Mesothelial cell of epicardium (in vitro differentiated cells): Measurements from ENCODE around the gene PRSS21. TPM values are rescaled to one million over a fixed set of nuclear protein-coding genes. Genes with fewer than 3 reads are reported as not detected.

ENCODE experiments used
- DNase-seq, 2 experiments: peaks; one replicate each; pipeline ENCODE4 v3.0.0; 2021; ENCODE audit warnings: low spot score in 2 of 2; ENCODE audit not compliant: unreplicated experiment in 2 of 2
- H3K27ac Mint-ChIP-seq: 2 replicates; pipeline ENCODE4 v1.8.0; 2021; ENCODE audit warnings: mixed read lengths
- H3K27me3 Mint-ChIP-seq: 2 replicates; pipeline ENCODE4 v1.8.0; 2021; ENCODE audit warnings: low read depth, mixed read lengths
- H3K36me3 Mint-ChIP-seq: 2 replicates; pipeline ENCODE4 v1.8.0; 2021; ENCODE audit warnings: mixed read lengths
- H3K4me1 Mint-ChIP-seq: 2 replicates; pipeline ENCODE4 v1.8.0; 2021; ENCODE audit warnings: mixed read lengths
- H3K4me3 Mint-ChIP-seq: 2 replicates; pipeline ENCODE4 v1.8.0; 2021; ENCODE audit warnings: mild to moderate bottlenecking, moderate library complexity, mixed read lengths
- H3K9me3 Mint-ChIP-seq: 2 replicates; pipeline ENCODE4 v1.8.0; 2021; ENCODE audit warnings: mixed read lengths
- total RNA-seq: library from RNA; stranded (reverse); gene quantifications from 3 replicates; pipeline ENCODE4 v1.2.1, GENCODE V29; 2021
- TF ChIP-seq, protein P1 (sequence below): fragments of 200-600 bp; sonication (generic); IDR thresholded peaks from one replicate; pipeline ENCODE4 v1.5.0; 2021; ENCODE audit warnings: antibody characterized with exemption; ENCODE audit not compliant: unreplicated experiment

Gene PRSS21
- total RNA-seq, 1 donor from 2014 or later, result not detected

DNA sequence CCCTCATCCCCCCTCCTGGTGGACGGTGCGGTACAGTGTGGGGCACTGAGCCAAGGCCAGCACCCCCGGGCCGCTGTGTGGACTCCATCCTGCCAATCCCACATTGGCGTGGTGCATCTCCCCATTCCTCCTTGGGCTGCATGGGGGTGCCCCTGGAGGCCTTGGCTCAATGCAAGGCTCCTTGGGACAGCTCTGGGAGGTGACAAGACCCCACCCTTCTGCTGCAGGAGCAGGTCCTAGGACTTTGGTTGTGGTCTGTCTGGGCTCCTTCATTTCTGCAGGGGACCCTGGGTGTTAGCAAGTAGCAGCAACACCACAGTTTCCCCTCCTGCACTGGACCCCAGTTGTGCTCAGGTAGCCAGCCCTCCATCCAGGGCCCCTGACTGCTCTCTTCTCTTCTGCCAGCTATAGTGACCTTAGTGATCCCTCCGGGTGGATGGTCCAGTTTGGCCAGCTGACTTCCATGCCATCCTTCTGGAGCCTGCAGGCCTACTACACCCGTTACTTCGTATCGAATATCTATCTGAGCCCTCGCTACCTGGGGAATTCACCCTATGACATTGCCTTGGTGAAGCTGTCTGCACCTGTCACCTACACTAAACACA, 1.3 kb downstream of the PRSS21 start:
- no peak for DNase-seq
- H3K27me3 Mint-ChIP-seq, result peaks cover 13% of the 10 kb centered on the region
- no peaks in the 10 kb centered on the region for H3K9me3 Mint-ChIP-seq
- H3K36me3 Mint-ChIP-seq, result no peaks in the 10 kb centered on the region
- TF ChIP-seq, protein P1, sequence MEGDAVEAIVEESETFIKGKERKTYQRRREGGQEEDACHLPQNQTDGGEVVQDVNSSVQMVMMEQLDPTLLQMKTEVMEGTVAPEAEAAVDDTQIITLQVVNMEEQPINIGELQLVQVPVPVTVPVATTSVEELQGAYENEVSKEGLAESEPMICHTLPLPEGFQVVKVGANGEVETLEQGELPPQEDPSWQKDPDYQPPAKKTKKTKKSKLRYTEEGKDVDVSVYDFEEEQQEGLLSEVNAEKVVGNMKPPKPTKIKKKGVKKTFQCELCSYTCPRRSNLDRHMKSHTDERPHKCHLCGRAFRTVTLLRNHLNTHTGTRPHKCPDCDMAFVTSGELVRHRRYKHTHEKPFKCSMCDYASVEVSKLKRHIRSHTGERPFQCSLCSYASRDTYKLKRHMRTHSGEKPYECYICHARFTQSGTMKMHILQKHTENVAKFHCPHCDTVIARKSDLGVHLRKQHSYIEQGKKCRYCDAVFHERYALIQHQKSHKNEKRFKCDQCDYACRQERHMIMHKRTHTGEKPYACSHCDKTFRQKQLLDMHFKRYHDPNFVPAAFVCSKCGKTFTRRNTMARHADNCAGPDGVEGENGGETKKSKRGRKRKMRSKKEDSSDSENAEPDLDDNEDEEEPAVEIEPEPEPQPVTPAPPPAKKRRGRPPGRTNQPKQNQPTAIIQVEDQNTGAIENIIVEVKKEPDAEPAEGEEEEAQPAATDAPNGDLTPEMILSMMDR, result no peak
- no peak overlapping the region for H3K27ac Mint-ChIP-seq
- H3K4me3 Mint-ChIP-seq, result no peak overlapping the region
- H3K4me1 Mint-ChIP-seq, result no peaks in the 10 kb centered on the region

DNA sequence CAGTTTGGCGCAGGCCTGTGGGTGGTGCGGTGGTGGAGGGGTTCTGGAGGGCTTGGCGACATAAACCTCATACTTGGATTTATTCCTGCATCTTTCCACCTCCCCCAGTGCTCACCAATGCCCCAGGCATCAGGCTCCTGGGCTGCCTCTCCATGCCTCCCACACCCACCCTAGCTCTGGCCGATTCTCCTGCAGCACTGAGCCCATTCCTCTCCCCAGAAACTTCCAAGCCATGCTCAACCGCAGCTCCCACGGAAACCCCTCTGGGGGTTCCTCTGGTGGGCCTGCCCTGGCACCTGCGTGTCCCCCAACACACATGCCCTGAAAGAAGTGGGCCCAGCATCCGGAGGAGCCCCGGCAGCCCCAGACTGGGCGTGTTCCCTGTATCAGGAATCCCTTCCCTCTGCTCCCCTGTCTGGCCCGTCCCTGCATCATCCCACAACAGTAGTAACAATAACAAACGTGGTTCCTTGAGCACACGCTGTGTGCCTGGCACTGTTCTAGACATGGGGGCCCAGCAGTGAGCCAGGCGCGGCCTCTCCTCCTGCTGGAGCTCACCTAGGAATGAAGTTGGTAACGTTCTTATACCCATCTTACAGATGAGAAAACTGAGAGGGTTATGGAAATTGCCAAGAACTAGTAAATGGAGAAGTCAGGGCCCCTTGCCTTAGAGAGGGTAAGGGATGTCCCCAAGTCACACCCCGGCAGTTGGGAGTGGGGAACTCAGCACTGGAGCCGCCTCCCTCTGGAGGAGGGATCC, 2.3 kb downstream of the PRSS21 start:
- Mint-ChIP-seq H3K4me1 (no peaks in the 10 kb centered on the region), H3K9me3 (no peaks in the 10 kb centered on the region), H3K4me3 (no peak overlapping the region), H3K36me3 (no peaks in the 10 kb centered on the region), H3K27me3 (peaks cover 14% of the 10 kb centered on the region), H3K27ac (no peak overlapping the region)
- no peak for DNase-seq
- TF ChIP-seq, protein P1, result no peak

DNA sequence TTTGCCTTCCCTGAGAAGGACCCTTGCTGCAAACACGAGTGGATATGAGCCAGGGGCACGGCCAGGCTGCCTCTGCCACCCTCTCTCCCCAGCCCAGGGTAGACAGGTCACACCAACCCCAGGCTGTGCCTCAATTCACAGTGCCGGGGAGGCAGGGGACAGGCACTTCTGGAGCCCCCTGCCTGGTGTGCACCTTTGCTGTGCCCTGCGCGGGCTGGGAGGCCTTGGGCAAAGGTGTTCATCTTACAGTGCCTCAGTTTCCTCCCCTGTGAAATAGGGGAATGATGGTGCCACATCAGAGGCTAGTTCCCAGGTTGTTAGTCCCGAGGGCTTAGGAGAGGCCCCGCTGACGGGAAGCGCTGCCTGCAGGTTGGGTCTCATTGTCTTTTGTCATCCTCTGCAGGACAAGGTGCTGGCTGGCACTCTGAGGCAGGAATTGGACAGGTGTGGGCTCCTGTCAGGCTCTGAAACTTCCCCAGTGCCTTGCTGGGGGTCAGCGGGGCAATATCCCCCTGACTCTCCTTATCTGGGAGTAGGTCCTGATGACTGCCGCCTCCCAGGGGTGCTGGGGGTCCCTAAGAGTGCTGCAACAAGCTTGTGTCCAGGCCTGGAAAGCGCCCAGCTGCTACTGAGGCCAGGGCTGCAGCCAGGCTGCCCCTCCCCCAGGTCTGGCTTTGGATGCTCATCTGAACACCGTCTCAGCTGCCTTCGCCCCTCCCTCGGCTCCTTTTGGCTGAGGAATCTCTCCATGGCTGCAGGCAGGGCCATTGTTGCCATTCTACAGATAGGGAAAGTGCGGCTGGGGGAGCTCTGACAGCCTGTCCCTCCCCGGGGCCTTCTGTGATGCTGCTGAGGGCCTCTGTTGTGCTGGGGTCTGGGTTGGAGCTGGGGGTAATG, 3.1 kb downstream of the PRSS21 start:
- Mint-ChIP-seq H3K4me1 (no peaks in the 10 kb centered on the region), H3K27ac (no peak overlapping the region), H3K9me3 (no peaks in the 10 kb centered on the region), H3K4me3 (no peak overlapping the region), H3K27me3 (peaks cover 11% of the 10 kb centered on the region), H3K36me3 (no peaks in the 10 kb centered on the region)
- TF ChIP-seq, protein P1, result no peak
- DNase-seq, result no peak

DNA sequence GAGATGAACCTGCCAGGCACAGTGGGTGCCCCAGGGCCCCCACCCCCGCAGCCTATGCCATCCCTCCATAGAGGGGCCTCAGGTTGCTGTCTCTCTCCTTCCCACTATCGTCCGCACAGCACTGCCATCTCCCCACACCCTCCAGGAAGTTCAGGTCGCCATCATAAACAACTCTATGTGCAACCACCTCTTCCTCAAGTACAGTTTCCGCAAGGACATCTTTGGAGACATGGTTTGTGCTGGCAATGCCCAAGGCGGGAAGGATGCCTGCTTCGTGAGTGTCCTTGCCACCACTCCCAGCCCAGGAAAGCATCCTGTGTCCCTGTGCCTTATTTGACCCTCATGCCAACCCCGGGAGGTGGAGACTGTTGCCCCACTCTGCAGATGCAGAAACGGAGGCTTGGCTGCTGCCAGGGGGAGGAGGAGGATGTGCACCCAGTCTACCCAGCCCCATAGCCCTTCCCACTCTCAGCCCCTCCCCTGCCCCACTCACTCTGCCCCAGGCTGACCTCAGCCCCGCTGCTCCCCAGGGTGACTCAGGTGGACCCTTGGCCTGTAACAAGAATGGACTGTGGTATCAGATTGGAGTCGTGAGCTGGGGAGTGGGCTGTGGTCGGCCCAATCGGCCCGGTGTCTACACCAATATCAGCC, 3.9 kb downstream of the PRSS21 start:
- Mint-ChIP-seq H3K4me1 (no peaks in the 10 kb centered on the region), H3K36me3 (no peaks in the 10 kb centered on the region), H3K4me3 (no peak overlapping the region), H3K9me3 (no peaks in the 10 kb centered on the region), H3K27ac (no peak overlapping the region), H3K27me3 (peaks cover 11% of the 10 kb centered on the region)
- TF ChIP-seq, protein P1, result no peak
- DNase-seq, result no peak

DNA sequence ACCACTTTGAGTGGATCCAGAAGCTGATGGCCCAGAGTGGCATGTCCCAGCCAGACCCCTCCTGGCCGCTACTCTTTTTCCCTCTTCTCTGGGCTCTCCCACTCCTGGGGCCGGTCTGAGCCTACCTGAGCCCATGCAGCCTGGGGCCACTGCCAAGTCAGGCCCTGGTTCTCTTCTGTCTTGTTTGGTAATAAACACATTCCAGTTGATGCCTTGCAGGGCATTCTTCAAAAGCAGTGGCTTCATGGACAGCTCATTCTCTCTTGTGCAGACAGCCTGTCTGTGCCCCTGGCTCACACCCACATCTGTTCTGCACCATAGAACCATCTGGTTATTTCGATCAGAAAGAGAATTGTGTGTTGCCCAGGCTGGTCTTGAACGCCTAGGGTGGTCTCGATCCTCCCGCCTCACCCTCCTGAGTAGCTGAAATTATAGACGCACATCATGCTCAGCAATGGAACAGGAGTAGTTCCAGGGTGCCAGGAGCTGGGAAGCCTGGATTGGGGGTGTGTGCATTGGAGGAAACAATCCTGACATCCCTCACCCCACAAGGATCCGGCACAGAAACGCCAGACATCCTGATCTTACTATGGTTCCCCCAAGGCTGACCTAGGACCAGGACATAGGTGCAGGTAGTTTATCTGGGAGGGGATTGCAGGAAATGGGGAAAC, 4.6 kb downstream of the PRSS21 start:
- TF ChIP-seq, protein P1, result no peak
- H3K27me3 Mint-ChIP-seq, result peaks cover 11% of the 10 kb centered on the region
- no peaks in the 10 kb centered on the region for H3K4me1 Mint-ChIP-seq
- no peak overlapping the region for H3K27ac Mint-ChIP-seq
- no peaks in the 10 kb centered on the region for H3K36me3 Mint-ChIP-seq
- no peak for DNase-seq
- H3K4me3 Mint-ChIP-seq, result no peak overlapping the region
- H3K9me3 Mint-ChIP-seq, result no peaks in the 10 kb centered on the region
